Psoas muscle (tissue), 8 donors: ENCODE measurements around the gene DDX21. TPM values are rescaled to one million over a fixed set of nuclear protein-coding genes. Genes with fewer than 3 reads are reported as not detected.
"Not testable (repeated sequence)": the region's sequence is repeated elsewhere in the genome, so short reads cannot be mapped to it uniquely, and the experiment has no call there.

Experiments used
- ATAC-seq, 4 donors: fragments of 200-7000 bp; cut with Tn5 transposase; one replicate each; pipeline ENCODE4 v1.9.1; 2020; ENCODE audit warnings: moderate library complexity in 3 of 4, mild to moderate bottlenecking in 2 of 4
- DNase-seq, 2 donors: peaks; one replicate each; pipeline ENCODE4 v3.0.0-alpha.2; 2020
- H3K27ac ChIP-seq: fragments of 200-600 bp; one replicate; pipeline ENCODE4 v1.8.0; 2022
- H3K27me3 ChIP-seq, 3 donors: fragments of 200-600 bp in 1 of 3; one replicate each; pipeline versions ENCODE4 v1.6.1 to v1.8.0; 2013 to 2022; ENCODE audit warnings: low read length in 2 of 3, mild to moderate bottlenecking in 2 of 3, moderate library complexity in 1 of 3; ENCODE audit not compliant: insufficient read depth in 3 of 3
- H3K36me3 ChIP-seq, 2 donors: fragments of 200-600 bp in 1 of 2; one replicate each; pipeline versions ENCODE4 v1.6.1 to v1.8.0; 2013 to 2022; ENCODE audit warnings: low read depth in 1 of 2, mild to moderate bottlenecking in 1 of 2, moderate library complexity in 1 of 2; ENCODE audit not compliant: insufficient read depth in 1 of 2
- H3K4me1 ChIP-seq: fragments of 200-600 bp; one replicate; pipeline ENCODE4 v1.8.0; 2022
- H3K4me3 ChIP-seq: fragments of 200-600 bp; one replicate; pipeline ENCODE4 v1.8.0; 2022; ENCODE audit warnings: mild to moderate bottlenecking
- H3K9me3 ChIP-seq: fragments of 200-600 bp; one replicate; pipeline ENCODE4 v1.8.0; 2022
- WGBS, 3 donors: extraction: QIAGEN DNeasy Blood & Tissue Kit; methylation state at CpG; one replicate each; pipeline versions ENCODE4 v1.1.6 to v1.1.7; 2013; 5-methylcytosine and 5-hydroxymethylcytosine counted together
- intact Hi-C, 2 donors: fragments of 100-400 bp; cut with DNase I; formaldehyde crosslinking; loops; one replicate each; pipeline versions ENCODE4 v1.11.0 to v1.14.2; 2022
- long read RNA-seq, 2 donors: library from polyadenylated mRNA; unstranded; transcript quantifications; one replicate each; pipeline ENCODE4 v2.0.0, GENCODE V29; 2021
- polyA plus RNA-seq, 3 donors: library from polyadenylated mRNA; stranded (reverse); fragments of 200-250 nt; gene quantifications; one replicate each; pipeline ENCODE4 v1.2.3, GENCODE V29; 2013
- total RNA-seq, 4 donors: library from RNA; stranded (reverse); fragmentation: NEBNext Ultra II Directional in 2 of 4; extraction: Animal tissue kit (Norgen Biotek cat#: 25700) in 2 of 4; gene quantifications; one replicate each; pipeline versions ENCODE4 v1.2.1 to v1.2.4, GENCODE V29; 2021 to 2023
- TF ChIP-seq, protein P1 (sequence below): fragments of 200-600 bp; IDR thresholded peaks from one replicate; pipeline ENCODE4 v1.8.0; 2022; ENCODE audit warnings: antibody characterized with exemption
- donor health status: healthy with polysubstance abuse.
- donor health status: DM: no; HTN: no; CAD: no; lungs with moderate emphysema.
- donor health status: Bipolar disorder and iron deficiency.
- donor health status: healthy.
- donor health status: DM: yes; HTN: yes; CAD: no.
- donor health status: DM: no; HTN: no; CAD: no.
- donor health status: DM: no; HTN: no; CAD: no.
- donor health status: DM: yes; HTN: yes; CAD: no.

DDX21 gene
- 100 to 1,000 TPM in 1 of 4 donors, 10 to 100 TPM in 3; 30.8 to 120 (median 85.4) TPM for total RNA-seq
- 10 to 100 TPM; 31.6 to 90.6 (median 54.5) TPM for polyA plus RNA-seq
- long read RNA-seq, donor 1, full-length matches to known transcripts, result 39 of 64 reads
- long read RNA-seq, donor 1, partial matches to known transcripts, result 23 of 64 reads
- long read RNA-seq, donor 1, other reads (novel, unspliced or antisense), result 2 of 64 reads
- long read RNA-seq, donor 2, full-length matches to known transcripts, result 61 of 97 reads
- long read RNA-seq, donor 2, partial matches to known transcripts, result 33 of 97 reads
- long read RNA-seq, donor 2, other reads (novel, unspliced or antisense), result 3 of 97 reads

DNA sequence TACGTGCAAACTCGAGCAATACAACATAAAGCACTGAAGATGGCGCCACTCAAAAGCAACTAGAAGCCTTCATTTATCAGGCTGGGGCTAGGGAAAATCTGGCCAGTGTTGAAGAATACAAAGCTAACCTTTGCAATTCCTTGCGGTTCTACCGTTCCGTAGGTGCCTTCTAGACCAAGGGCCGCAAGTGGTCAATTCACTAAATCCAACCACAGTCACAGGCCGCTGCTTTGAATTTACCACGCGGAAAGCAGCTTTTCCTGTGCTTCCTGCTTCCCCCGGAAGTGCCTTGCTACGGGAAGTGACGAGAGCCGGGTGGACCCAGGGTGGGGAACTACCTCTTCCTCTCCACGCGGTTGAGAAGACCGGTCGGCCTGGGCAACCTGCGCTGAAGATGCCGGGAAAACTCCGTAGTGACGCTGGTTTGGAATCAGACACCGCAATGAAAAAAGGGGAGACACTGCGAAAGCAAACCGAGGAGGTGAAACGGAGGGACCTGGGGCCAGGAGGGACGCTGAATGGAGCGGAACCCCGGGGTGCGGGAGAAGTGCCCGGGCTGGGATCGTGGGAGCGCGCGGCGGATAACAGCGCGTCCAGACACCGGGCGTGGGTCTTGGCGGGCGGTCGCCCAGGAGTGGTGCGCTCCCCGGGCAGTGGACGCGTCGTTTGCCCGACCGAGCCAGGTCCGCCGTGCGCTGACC lies at the start of gene DDX21:
Gene DDX21 (plus strand): TSS at position 339 of the 701 bp plus-strand sequence. CDS start 56 bp downstream, at position 395.
- ATAC-seq (peak; percentile 96 to 97 (median 96)), DNase-seq (peak; percentile 90 to 94)
- WGBS, 3 donors, result 0 to 1% (median 0%) methylated on average over 40 to 53 of the region's 53 CpGs
- peaks cover 2 to 36% of the 10 kb centered on the region in 2 donors for H3K36me3 ChIP-seq
- TF ChIP-seq, protein P1, sequence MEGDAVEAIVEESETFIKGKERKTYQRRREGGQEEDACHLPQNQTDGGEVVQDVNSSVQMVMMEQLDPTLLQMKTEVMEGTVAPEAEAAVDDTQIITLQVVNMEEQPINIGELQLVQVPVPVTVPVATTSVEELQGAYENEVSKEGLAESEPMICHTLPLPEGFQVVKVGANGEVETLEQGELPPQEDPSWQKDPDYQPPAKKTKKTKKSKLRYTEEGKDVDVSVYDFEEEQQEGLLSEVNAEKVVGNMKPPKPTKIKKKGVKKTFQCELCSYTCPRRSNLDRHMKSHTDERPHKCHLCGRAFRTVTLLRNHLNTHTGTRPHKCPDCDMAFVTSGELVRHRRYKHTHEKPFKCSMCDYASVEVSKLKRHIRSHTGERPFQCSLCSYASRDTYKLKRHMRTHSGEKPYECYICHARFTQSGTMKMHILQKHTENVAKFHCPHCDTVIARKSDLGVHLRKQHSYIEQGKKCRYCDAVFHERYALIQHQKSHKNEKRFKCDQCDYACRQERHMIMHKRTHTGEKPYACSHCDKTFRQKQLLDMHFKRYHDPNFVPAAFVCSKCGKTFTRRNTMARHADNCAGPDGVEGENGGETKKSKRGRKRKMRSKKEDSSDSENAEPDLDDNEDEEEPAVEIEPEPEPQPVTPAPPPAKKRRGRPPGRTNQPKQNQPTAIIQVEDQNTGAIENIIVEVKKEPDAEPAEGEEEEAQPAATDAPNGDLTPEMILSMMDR, result peak; percentile 54
- intact Hi-C loops, result no loop called here
- peak within 1 kb of the TSS; percentile 99 for H3K27ac ChIP-seq
- H3K4me1 ChIP-seq, result peaks cover 23% of the 10 kb centered on the region
- peak within 1 kb of the TSS; percentile 99 for H3K4me3 ChIP-seq
- no peaks in the 10 kb centered on the region for H3K27me3 ChIP-seq
- no peaks in the 10 kb centered on the region for H3K9me3 ChIP-seq

DNA sequence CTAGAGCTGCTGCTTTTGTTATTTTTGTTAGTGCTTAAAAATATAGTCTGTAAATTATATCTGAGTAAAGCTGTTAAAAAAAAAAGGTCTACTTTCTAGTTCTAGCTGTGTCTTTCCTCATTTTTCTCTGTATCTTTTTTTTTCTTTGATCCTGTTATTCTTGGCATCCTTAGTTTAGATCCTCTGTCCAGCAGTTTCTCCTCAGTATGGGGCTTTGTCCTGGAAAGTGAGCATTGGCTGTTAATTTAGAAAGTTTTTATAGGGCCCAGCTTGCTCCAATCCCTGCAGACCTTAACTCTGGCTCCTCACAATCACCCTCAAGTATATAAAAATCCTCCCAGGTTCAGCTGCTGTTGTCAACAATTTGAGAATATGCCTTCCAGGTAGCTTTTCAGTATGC lies 31.4 kb upstream of the DDX21 start:
- intact Hi-C loops, result no loop called here
- TF ChIP-seq, protein P1, result no peak
- Histone ChIP-seq H3K27me3 (no peaks in the 10 kb centered on the region), H3K9me3 (no peaks in the 10 kb centered on the region), H3K4me1 (no peaks in the 10 kb centered on the region), H3K36me3 (peaks cover 3 to 75% of the 10 kb centered on the region in 2 donors), H3K27ac (no peak overlapping the region), H3K4me3 (no peak overlapping the region)
- no peak for DNase-seq
- no peak for ATAC-seq

DNA sequence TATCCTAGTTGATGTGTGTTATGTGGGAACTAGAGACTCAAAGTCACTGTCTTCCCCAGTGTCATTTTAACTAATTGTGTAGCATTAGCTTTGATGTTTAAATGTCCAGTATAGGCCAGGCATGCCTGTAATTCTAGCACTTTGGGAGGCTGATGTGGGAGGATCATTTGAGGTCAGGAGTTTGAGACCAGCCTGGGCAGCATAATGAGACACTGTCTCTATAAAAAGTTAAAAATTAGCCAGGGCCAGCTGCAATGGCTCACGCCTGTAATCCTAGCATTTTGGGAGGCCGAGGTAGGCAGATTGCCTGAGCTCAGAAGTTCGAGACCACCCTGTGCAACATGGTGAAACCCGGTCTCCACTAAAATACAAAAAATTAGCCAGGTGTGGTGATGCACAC lies 30.5 kb upstream of the DDX21 start:
- DNase-seq (no peak), ATAC-seq (no peak)
- WGBS, 3 donors, result 94 to 98% (median 97%) methylated on average over 4 of the region's 4 CpGs
- TF ChIP-seq, protein P1, result no peak
- Histone ChIP-seq H3K9me3 (no peaks in the 10 kb centered on the region), H3K27me3 (no peaks in the 10 kb centered on the region), H3K4me1 (no peaks in the 10 kb centered on the region), H3K4me3 (no peak overlapping the region), H3K27ac (no peak overlapping the region), H3K36me3 (peaks cover 0 to 75% of the 10 kb centered on the region in 2 donors)
- intact Hi-C loops, result no loop called here

DNA sequence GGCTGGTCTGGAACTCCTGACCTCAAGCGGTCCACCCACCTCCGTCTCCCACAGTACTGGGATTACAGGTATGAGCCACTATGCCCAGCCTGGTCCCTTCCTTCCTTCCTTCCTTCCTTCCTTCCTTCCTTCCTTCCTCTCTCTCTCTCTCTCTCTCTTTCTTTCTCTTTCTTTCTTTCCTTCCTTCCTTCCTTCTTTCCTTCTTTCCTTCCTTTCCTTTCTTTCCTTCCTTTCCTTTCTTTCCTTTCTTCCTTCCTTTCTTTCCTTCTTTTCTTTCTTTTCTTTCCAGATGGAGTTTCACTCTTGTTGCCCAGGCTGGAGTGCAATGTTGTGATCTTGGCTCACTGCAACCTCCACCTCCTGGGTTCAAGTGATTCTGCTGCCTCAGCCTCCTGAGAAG lies 26.8 kb upstream of the DDX21 start:
- 97 to 100% (median 98%) methylated on average over 2 of the region's 2 CpGs for WGBS, 3 donors
- H3K36me3 ChIP-seq, result peaks cover 0 to 68% of the 10 kb centered on the region in 2 donors
- ATAC-seq, H3K27ac ChIP-seq, H3K4me3 ChIP-seq, intact Hi-C loops, H3K9me3 ChIP-seq, H3K27me3 ChIP-seq, DNase-seq, H3K4me1 ChIP-seq: not testable (repeated sequence)

DNA sequence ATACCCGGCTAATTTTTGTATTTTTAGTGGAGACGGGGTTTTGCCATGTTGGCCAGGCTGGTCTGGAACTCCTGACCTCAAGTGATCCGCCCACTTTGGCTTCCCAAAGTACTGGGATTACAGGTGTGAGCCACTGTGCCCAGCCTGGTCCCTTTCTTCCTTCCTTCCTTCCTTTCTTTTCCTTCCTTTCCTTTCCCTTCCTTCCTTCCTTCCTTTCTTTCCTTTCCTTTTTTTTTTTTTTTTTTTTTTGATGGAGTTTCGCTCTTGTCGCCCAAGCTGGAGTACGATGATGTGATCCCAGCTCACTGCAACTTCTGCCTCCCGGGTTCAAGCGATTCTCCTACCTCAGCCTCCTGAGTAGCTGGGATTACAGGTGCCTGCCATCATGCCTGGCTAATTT lies 26.1 kb upstream of the DDX21 start:
- H3K27ac ChIP-seq, H3K4me3 ChIP-seq, intact Hi-C loops, ATAC-seq, H3K9me3 ChIP-seq, DNase-seq, H3K27me3 ChIP-seq, H3K4me1 ChIP-seq: not testable (repeated sequence)
- 95 to 97% (median 97%) methylated on average over 8 of the region's 8 CpGs for WGBS, 3 donors
- H3K36me3 ChIP-seq, result peaks cover 0 to 73% of the 10 kb centered on the region in 2 donors

DNA sequence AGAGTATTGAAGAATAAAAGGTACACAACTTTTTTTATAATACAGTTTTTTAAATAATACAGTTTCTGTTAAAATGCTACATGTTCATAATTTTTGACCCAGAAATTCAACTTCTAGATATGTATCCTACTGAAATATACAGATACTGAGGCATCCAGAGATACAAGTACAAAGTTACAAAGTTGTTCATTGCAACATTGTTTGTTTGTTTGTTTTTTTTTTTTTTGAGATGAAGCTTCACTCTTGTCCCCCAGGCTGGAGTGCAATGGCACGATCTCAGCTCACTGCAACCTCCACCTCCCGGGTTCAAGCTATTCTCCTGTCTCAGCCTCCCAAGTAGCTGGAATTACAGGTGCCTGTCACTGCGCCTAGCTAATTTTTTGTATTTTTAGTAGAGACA lies 23.1 kb upstream of the DDX21 start:
- intact Hi-C loops, H3K27me3 ChIP-seq, H3K9me3 ChIP-seq, H3K4me1 ChIP-seq, DNase-seq, H3K27ac ChIP-seq, ATAC-seq, H3K4me3 ChIP-seq: not testable (repeated sequence)
- 80 to 100% (median 95%) methylated on average over 3 of the region's 3 CpGs for WGBS, 3 donors
- peaks cover under 1 to 80% of the 10 kb centered on the region in 2 donors for H3K36me3 ChIP-seq
